ENCODE measurements around the gene NT5C3A. TPM values are rescaled to one million over a fixed set of nuclear protein-coding genes. Genes with fewer than 3 reads are reported as not detected.

NT5C3A gene
- total and polyA plus RNA-seq, 2 of the 13 experiments (the other 11 are each of a cell fraction or from before 2014, with no cell fraction given): 16.9 to 34.0 TPM

DNA sequence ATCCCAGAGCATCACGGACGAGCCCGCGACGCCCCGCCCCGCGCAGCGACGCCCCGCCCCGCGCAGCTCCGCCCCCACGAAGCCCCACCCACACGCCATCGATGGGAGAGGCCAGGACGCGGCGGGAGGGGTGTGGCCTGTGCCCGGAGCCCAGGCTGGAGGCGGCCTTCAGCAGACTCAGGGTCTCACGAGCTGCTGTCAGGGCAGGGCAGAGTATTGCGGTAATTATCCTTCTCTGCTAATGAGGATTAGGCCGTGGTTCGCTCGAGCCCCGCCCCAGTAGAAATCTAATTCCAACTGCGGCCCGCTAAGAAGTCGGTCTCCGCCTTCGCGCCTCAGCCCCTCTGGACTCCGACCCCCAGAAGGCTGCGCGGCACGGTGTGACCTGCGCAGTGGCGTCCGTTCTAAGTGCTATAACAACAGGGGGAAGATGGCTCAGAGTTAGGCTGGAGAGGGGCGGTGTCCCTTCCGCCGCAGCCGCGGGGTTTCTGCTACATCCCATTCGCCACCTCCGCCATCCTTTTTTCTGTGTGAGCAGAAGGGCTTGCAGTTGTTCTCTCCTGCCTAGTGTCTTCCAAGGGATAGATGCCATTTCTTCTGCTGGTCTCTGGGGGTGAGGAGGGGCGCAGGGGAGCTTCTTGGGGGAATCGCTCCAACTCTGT lies 337 bp upstream of the NT5C3A start (continued):
- TF ChIP-seq, protein P1, sequence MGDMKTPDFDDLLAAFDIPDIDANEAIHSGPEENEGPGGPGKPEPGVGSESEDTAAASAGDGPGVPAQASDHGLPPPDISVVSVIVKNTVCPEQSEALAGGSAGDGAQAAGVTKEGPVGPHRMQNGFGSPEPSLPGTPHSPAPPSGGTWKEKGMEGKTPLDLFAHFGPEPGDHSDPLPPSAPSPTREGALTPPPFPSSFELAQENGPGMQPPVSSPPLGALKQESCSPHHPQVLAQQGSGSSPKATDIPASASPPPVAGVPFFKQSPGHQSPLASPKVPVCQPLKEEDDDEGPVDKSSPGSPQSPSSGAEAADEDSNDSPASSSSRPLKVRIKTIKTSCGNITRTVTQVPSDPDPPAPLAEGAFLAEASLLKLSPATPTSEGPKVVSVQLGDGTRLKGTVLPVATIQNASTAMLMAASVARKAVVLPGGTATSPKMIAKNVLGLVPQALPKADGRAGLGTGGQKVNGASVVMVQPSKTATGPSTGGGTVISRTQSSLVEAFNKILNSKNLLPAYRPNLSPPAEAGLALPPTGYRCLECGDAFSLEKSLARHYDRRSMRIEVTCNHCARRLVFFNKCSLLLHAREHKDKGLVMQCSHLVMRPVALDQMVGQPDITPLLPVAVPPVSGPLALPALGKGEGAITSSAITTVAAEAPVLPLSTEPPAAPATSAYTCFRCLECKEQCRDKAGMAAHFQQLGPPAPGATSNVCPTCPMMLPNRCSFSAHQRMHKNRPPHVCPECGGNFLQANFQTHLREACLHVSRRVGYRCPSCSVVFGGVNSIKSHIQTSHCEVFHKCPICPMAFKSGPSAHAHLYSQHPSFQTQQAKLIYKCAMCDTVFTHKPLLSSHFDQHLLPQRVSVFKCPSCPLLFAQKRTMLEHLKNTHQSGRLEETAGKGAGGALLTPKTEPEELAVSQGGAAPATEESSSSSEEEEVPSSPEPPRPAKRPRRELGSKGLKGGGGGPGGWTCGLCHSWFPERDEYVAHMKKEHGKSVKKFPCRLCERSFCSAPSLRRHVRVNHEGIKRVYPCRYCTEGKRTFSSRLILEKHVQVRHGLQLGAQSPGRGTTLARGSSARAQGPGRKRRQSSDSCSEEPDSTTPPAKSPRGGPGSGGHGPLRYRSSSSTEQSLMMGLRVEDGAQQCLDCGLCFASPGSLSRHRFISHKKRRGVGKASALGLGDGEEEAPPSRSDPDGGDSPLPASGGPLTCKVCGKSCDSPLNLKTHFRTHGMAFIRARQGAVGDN (CRISPR knock-in tag; IDR thresholded peaks at IDR 0.05): peak; percentile 80
- TF ChIP-seq ZNF781 (CRISPR knock-in tag; IDR thresholded peaks at IDR 0.05; ENCODE audit: borderline replicate concordance, not compliant biosample characterization) (no peak), MYNN (CRISPR knock-in tag; IDR thresholded peaks at IDR 0.05; ENCODE audit: low read depth) (no peak; the same call in 1 of the 2 replicates), MEF2D (CRISPR knock-in tag; IDR thresholded peaks at IDR 0.05) (0 out of 2 replicates have a peak, but pooled peaks have one; percentile 35), POLR2AphosphoS5 (IDR thresholded peaks at IDR 0.05; ENCODE audit: low read depth, low read length) (peak; percentile 64), SMARCE1 (IDR thresholded peaks at IDR 0.05; ENCODE audit: borderline replicate concordance) (no peak), ZSCAN9 (CRISPR knock-in tag; IDR thresholded peaks at IDR 0.05; ENCODE audit: borderline replicate concordance) (0 out of 2 replicates have a peak, but pooled peaks have one; percentile 15), ZNF556 (CRISPR knock-in tag; IDR thresholded peaks at IDR 0.05; ENCODE audit: borderline replicate concordance) (peak; percentile 66; the same call in 1 of the 2 replicates)
- TF ChIP-seq, protein P2, sequence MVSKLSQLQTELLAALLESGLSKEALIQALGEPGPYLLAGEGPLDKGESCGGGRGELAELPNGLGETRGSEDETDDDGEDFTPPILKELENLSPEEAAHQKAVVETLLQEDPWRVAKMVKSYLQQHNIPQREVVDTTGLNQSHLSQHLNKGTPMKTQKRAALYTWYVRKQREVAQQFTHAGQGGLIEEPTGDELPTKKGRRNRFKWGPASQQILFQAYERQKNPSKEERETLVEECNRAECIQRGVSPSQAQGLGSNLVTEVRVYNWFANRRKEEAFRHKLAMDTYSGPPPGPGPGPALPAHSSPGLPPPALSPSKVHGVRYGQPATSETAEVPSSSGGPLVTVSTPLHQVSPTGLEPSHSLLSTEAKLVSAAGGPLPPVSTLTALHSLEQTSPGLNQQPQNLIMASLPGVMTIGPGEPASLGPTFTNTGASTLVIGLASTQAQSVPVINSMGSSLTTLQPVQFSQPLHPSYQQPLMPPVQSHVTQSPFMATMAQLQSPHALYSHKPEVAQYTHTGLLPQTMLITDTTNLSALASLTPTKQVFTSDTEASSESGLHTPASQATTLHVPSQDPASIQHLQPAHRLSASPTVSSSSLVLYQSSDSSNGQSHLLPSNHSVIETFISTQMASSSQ (IDR thresholded peaks at IDR 0.05; ENCODE audit: low read depth): 0 out of 2 replicates have a peak, but pooled peaks have one; percentile 31
- TF ChIP-seq, protein P2 (CRISPR knock-in tag; IDR thresholded peaks at IDR 0.05; ENCODE audit: borderline replicate concordance): no peak; the same call in 1 of the 2 replicates
- TF ChIP-seq, protein P3, sequence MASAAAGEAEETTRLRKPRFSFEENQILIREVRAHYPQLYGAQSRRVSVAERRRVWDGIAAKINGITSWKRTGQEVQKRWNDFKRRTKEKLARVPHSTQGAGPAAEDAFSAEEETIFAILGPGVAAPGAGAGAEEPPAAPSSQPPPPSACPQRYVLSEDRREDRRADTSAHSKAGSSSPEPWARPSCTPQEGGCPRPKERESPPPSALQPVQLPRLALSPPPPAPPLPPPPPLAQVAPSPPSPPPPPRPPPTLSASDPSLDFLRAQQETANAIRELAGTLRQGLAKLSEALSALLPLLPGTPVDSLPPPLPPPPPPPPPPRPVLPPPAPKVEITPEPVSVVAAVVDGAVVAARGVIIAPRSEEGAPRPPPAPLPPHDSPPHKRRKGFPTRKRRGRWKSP (CRISPR knock-in tag; IDR thresholded peaks at IDR 0.05): peak; percentile 64; the same call in 1 of the 2 replicates
- TF ChIP-seq, protein P4, sequence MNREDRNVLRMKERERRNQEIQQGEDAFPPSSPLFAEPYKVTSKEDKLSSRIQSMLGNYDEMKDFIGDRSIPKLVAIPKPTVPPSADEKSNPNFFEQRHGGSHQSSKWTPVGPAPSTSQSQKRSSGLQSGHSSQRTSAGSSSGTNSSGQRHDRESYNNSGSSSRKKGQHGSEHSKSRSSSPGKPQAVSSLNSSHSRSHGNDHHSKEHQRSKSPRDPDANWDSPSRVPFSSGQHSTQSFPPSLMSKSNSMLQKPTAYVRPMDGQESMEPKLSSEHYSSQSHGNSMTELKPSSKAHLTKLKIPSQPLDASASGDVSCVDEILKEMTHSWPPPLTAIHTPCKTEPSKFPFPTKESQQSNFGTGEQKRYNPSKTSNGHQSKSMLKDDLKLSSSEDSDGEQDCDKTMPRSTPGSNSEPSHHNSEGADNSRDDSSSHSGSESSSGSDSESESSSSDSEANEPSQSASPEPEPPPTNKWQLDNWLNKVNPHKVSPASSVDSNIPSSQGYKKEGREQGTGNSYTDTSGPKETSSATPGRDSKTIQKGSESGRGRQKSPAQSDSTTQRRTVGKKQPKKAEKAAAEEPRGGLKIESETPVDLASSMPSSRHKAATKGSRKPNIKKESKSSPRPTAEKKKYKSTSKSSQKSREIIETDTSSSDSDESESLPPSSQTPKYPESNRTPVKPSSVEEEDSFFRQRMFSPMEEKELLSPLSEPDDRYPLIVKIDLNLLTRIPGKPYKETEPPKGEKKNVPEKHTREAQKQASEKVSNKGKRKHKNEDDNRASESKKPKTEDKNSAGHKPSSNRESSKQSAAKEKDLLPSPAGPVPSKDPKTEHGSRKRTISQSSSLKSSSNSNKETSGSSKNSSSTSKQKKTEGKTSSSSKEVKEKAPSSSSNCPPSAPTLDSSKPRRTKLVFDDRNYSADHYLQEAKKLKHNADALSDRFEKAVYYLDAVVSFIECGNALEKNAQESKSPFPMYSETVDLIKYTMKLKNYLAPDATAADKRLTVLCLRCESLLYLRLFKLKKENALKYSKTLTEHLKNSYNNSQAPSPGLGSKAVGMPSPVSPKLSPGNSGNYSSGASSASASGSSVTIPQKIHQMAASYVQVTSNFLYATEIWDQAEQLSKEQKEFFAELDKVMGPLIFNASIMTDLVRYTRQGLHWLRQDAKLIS (CRISPR knock-in tag; IDR thresholded peaks at IDR 0.05): 0 out of 2 replicates have a peak, but pooled peaks have one; percentile 24
- TF ChIP-seq, protein P5, sequence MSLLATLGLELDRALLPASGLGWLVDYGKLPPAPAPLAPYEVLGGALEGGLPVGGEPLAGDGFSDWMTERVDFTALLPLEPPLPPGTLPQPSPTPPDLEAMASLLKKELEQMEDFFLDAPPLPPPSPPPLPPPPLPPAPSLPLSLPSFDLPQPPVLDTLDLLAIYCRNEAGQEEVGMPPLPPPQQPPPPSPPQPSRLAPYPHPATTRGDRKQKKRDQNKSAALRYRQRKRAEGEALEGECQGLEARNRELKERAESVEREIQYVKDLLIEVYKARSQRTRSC (CRISPR knock-in tag; IDR thresholded peaks at IDR 0.05; ENCODE audit: low read depth): 0 out of 2 replicates have a peak, but pooled peaks have one; percentile 52

Data from HepG2 (cell line).